ENCODE measurements around the gene BCAS1. TPM values are rescaled to one million over a fixed set of nuclear protein-coding genes. Genes with fewer than 3 reads are reported as not detected.

BCAS1 gene
- total RNA-seq, 1 donor from 2014 or later = 2.1 TPM

DNA sequence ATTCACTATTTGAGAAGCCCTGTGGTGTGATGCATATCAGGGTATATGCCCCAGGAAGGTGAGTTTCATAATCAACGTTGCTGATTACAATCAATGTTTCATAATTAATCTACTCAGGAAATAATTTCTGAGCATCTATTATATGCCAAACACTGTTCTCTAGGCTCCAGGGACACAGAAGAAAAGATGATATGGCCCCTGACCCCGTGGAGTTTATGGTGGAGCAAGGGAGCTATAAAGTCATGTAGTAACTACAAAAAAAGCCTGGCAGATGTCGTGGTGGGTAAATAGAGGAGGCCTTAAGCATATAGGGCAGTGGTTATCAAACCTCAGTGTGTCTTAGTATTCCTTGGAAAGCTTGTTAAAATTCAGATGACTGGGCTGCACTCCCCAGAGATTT lies 40.1 kb upstream of the BCAS1 start:
- Histone ChIP-seq H3K9ac (ENCODE audit: low read depth in 1 of 3, low read length in 3 of 3) (no peak overlapping the region), H3K36me3 (ENCODE audit: control insufficient read depth in 3 of 3, insufficient read depth in 3 of 3, low read length in 3 of 3) (no peaks in the 10 kb centered on the region), H3K27ac (ENCODE audit: low read depth, low read length) (no peak overlapping the region), H3K4me3 (ENCODE audit: low read length in 3 of 3) (no peak overlapping the region), H3K9me3 (ENCODE audit: control insufficient read depth in 3 of 3, low read length in 3 of 3) (no peaks in the 10 kb centered on the region), H3K27me3 (ENCODE audit: control insufficient read depth in 3 of 3, insufficient read depth in 3 of 3, low read length in 3 of 3) (peaks cover 0 to 3% (median 0%) of the 10 kb centered on the region in 3 donors), H3K4me1 (ENCODE audit: control insufficient read depth in 3 of 3, insufficient read depth in 3 of 3, low read length in 3 of 3) (no peaks in the 10 kb centered on the region)

DNA sequence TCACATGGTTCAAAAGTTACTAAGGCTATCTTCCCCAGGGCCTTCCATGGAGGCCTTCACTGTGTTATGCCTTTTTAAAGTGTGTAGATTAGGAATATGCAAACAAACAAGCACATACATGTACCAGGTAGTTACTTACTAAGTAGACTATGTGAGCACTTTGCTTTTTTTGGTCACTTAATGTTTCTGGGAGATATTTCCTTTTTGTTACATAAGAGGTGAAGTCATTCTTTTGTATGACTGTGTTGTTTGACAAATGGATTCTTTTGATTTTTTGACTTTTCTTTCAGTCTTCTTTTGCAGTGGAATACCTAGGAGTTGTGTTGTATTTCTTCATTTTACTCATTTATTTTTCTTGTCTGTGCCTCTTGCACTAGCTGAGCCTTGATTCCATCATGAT lies 39.6 kb upstream of the BCAS1 start:
- no peak overlapping the region for H3K27ac ChIP-seq (ENCODE audit: low read depth, low read length)
- no peak overlapping the region for H3K9ac ChIP-seq (ENCODE audit: low read depth in 1 of 3, low read length in 3 of 3)
- no peaks in the 10 kb centered on the region for H3K9me3 ChIP-seq (ENCODE audit: control insufficient read depth in 3 of 3, low read length in 3 of 3)
- H3K4me3 ChIP-seq (ENCODE audit: low read length in 3 of 3) = no peak overlapping the region
- H3K27me3 ChIP-seq (ENCODE audit: control insufficient read depth in 3 of 3, insufficient read depth in 3 of 3, low read length in 3 of 3) = no peaks in the 10 kb centered on the region
- H3K36me3 ChIP-seq (ENCODE audit: control insufficient read depth in 3 of 3, insufficient read depth in 3 of 3, low read length in 3 of 3) = no peaks in the 10 kb centered on the region
- H3K4me1 ChIP-seq (ENCODE audit: control insufficient read depth in 3 of 3, insufficient read depth in 3 of 3, low read length in 3 of 3) = no peaks in the 10 kb centered on the region

DNA sequence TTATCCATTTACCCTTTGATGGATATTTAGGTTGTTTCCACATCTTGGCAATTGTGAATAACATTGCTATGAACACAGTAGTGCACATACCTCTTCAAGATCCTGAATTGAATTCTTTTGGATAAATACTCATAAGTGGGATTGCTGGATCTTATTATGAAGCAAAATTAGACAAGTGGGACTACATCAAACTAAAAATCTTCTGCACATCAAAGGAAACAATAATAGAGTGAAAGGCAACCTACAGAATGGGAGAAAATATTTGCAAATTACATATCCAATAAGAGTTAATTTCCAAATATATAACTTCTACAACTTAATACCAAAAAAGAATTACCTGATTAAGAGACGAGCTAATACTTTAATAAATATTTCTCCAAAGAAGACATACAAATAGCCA lies 38.4 kb upstream of the BCAS1 start:
- Histone ChIP-seq H3K27me3 (ENCODE audit: control insufficient read depth in 3 of 3, insufficient read depth in 3 of 3, low read length in 3 of 3) (peaks cover 0 to 2% (median 0%) of the 10 kb centered on the region in 3 donors), H3K4me1 (ENCODE audit: control insufficient read depth in 3 of 3, insufficient read depth in 3 of 3, low read length in 3 of 3) (no peaks in the 10 kb centered on the region), H3K27ac (ENCODE audit: low read depth, low read length) (no peak overlapping the region), H3K4me3 (ENCODE audit: low read length in 3 of 3) (no peak overlapping the region), H3K9ac (ENCODE audit: low read depth in 1 of 3, low read length in 3 of 3) (no peak overlapping the region), H3K9me3 (ENCODE audit: control insufficient read depth in 3 of 3, low read length in 3 of 3) (no peaks in the 10 kb centered on the region), H3K36me3 (ENCODE audit: control insufficient read depth in 3 of 3, insufficient read depth in 3 of 3, low read length in 3 of 3) (no peaks in the 10 kb centered on the region)

DNA sequence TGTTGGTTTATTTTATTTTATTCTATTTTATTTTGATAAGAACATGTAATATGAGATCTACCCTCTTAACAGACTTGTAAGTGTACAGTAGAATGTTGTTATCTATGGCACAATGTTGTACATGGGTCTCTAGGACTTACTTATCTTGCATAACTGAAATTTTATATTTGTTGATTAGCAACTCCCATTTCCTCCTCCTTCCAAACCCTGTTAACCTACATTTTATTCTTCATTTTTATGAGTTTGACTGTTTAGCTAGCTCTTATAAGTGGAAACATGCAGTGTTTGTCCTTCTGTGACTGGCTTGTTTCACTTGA lies 37.9 kb upstream of the BCAS1 start:
- Histone ChIP-seq H3K4me1 (ENCODE audit: control insufficient read depth in 3 of 3, insufficient read depth in 3 of 3, low read length in 3 of 3) (no peaks in the 10 kb centered on the region), H3K27ac (ENCODE audit: low read depth, low read length) (no peak overlapping the region), H3K4me3 (ENCODE audit: low read length in 3 of 3) (no peak overlapping the region), H3K9ac (ENCODE audit: low read depth in 1 of 3, low read length in 3 of 3) (no peak overlapping the region), H3K9me3 (ENCODE audit: control insufficient read depth in 3 of 3, low read length in 3 of 3) (no peaks in the 10 kb centered on the region), H3K36me3 (ENCODE audit: control insufficient read depth in 3 of 3, insufficient read depth in 3 of 3, low read length in 3 of 3) (no peaks in the 10 kb centered on the region), H3K27me3 (ENCODE audit: control insufficient read depth in 3 of 3, insufficient read depth in 3 of 3, low read length in 3 of 3) (peaks cover 0 to 3% (median 0%) of the 10 kb centered on the region in 3 donors)

DNA sequence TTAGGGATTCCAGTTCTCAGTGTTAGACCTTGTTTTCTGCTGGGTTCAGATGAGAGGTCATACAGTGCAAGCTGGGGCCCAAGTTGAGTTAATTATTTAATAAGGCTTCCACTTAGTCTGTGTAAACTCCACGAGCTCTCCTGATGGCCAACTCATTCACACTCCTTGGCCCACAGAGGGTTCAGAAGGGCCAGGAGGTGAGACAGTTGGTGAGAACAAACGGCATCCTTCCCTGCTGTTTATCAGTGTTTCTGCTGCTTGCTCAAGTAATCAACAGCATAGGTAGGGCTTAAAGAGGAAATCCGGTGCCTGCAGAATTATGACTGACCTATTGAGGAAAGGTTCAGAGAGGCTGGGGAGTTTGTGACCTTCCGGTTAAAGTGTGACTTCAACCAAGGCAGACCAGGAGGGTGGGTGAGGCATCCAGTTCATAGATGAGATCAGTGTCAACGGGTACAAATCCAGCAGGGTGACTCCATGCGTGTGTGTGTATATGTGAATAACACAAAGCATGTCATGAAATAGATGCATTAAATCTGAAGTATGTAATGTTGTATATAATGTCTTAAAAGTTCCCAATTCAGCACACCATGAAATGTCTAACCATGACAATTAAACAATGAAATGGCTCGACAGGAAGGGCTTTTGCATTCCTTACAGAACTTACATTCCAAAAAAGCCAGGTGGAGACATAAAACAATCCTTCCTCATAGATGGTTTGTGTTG lies 37.4 kb upstream of the BCAS1 start:
- H3K4me3 ChIP-seq (ENCODE audit: low read length in 3 of 3) = no peak overlapping the region
- H3K27me3 ChIP-seq (ENCODE audit: control insufficient read depth in 3 of 3, insufficient read depth in 3 of 3, low read length in 3 of 3) = peaks cover 0 to 3% (median 0%) of the 10 kb centered on the region in 3 donors
- H3K9me3 ChIP-seq (ENCODE audit: control insufficient read depth in 3 of 3, low read length in 3 of 3) = no peaks in the 10 kb centered on the region
- H3K9ac ChIP-seq (ENCODE audit: low read depth in 1 of 3, low read length in 3 of 3) = no peak overlapping the region
- H3K36me3 ChIP-seq (ENCODE audit: control insufficient read depth in 3 of 3, insufficient read depth in 3 of 3, low read length in 3 of 3) = no peaks in the 10 kb centered on the region
- no peak overlapping the region for H3K27ac ChIP-seq (ENCODE audit: low read depth, low read length)
- H3K4me1 ChIP-seq (ENCODE audit: control insufficient read depth in 3 of 3, insufficient read depth in 3 of 3, low read length in 3 of 3) = no peaks in the 10 kb centered on the region

DNA sequence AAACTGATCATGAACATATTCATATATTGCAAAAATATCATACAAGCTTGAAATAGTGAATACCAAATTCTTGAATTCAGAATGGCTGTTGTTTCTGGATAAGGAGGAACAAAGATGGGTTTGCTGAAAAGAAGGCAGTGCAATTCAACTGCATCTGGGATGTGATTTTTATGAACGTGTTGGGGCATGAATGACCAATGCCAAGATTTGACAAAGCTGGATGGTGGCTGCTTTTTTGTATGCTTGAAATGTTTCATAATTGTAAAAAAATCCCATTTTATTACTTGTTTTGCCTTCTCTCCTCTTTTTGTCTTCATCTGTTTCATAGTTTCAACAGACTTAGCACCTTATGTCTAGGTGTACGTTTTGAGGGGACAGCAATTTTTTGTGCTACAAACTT lies 36.8 kb upstream of the BCAS1 start:
- no peak overlapping the region for H3K27ac ChIP-seq (ENCODE audit: low read depth, low read length)
- H3K4me3 ChIP-seq (ENCODE audit: low read length in 3 of 3) = no peak overlapping the region
- H3K4me1 ChIP-seq (ENCODE audit: control insufficient read depth in 3 of 3, insufficient read depth in 3 of 3, low read length in 3 of 3) = no peaks in the 10 kb centered on the region
- H3K9me3 ChIP-seq (ENCODE audit: control insufficient read depth in 3 of 3, low read length in 3 of 3) = no peaks in the 10 kb centered on the region
- no peaks in the 10 kb centered on the region for H3K36me3 ChIP-seq (ENCODE audit: control insufficient read depth in 3 of 3, insufficient read depth in 3 of 3, low read length in 3 of 3)
- peaks cover 0 to 3% (median 3%) of the 10 kb centered on the region in 3 donors for H3K27me3 ChIP-seq (ENCODE audit: control insufficient read depth in 3 of 3, insufficient read depth in 3 of 3, low read length in 3 of 3)
- no peak overlapping the region for H3K9ac ChIP-seq (ENCODE audit: low read depth in 1 of 3, low read length in 3 of 3)

DNA sequence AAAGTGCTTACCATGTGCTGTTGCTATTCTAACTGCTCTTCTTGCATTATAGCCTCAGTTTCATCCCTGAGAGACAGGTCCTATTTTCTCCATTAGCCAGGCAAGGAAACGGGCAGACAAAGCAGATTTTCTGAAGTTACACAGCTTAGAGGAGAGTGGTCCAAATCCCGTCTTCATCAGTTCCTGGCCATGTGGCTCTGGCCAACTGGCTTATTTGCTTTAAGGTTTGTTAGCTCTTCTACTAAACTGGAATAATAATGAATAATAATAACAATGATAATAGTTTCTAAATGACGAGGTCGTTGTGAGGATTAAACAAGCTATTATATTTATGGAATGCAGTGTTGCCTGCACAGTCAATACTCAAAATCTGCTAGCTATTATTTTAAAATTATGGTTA lies 35.8 kb upstream of the BCAS1 start:
- H3K9me3 ChIP-seq (ENCODE audit: control insufficient read depth in 3 of 3, low read length in 3 of 3) = no peaks in the 10 kb centered on the region
- peaks cover 0 to 3% (median 3%) of the 10 kb centered on the region in 3 donors for H3K27me3 ChIP-seq (ENCODE audit: control insufficient read depth in 3 of 3, insufficient read depth in 3 of 3, low read length in 3 of 3)
- no peak overlapping the region for H3K27ac ChIP-seq (ENCODE audit: low read depth, low read length)
- no peaks in the 10 kb centered on the region for H3K36me3 ChIP-seq (ENCODE audit: control insufficient read depth in 3 of 3, insufficient read depth in 3 of 3, low read length in 3 of 3)
- no peaks in the 10 kb centered on the region for H3K4me1 ChIP-seq (ENCODE audit: control insufficient read depth in 3 of 3, insufficient read depth in 3 of 3, low read length in 3 of 3)
- H3K9ac ChIP-seq (ENCODE audit: low read depth in 1 of 3, low read length in 3 of 3) = no peak overlapping the region
- no peak overlapping the region for H3K4me3 ChIP-seq (ENCODE audit: low read length in 3 of 3)

DNA sequence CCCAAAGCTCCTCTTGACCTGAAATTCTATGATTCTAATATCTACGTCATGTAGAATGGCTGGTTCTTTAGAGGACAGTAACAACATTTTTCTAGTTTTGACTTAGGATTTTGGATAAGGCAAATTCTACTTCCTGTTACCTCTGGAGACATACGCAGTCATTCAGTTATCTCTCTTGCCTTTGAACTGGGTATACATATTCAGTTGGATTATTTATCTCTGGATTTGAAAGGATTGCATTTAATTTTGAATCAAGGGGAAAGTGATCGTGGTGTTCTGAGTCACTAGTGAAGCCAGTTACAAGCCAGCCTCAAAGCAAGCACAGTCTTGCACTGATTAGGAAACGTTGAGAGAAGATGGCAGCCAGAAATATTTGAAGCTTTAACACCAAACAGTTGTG lies 35.3 kb upstream of the BCAS1 start:
- H3K27ac ChIP-seq (ENCODE audit: low read depth, low read length) = no peak overlapping the region
- H3K4me1 ChIP-seq (ENCODE audit: control insufficient read depth in 3 of 3, insufficient read depth in 3 of 3, low read length in 3 of 3) = no peaks in the 10 kb centered on the region
- no peak overlapping the region for H3K9ac ChIP-seq (ENCODE audit: low read depth in 1 of 3, low read length in 3 of 3)
- no peaks in the 10 kb centered on the region for H3K9me3 ChIP-seq (ENCODE audit: control insufficient read depth in 3 of 3, low read length in 3 of 3)
- H3K4me3 ChIP-seq (ENCODE audit: low read length in 3 of 3) = no peak overlapping the region
- H3K36me3 ChIP-seq (ENCODE audit: control insufficient read depth in 3 of 3, insufficient read depth in 3 of 3, low read length in 3 of 3) = no peaks in the 10 kb centered on the region
- peaks cover 0 to 3% (median 3%) of the 10 kb centered on the region in 3 donors for H3K27me3 ChIP-seq (ENCODE audit: control insufficient read depth in 3 of 3, insufficient read depth in 3 of 3, low read length in 3 of 3)

DNA sequence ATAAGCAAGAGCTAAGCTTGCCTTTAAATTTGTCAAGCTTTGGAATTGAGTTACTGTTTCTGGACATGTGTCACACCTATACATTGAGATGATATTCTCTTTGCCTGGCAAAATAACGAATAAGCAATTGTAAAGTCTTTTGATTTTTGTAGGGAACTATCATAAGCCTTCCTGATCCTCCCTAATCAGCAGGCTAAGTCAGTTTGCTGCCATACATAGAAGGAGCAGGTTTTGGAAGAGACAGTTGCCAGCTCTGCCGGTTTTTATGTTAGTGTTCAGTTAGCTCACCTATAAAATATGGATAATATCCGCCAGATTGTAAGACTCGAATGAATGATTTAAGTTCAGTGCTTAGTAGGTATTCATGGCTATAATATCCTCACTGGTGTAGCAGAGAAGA lies 34.4 kb upstream of the BCAS1 start:
- Histone ChIP-seq H3K9me3 (ENCODE audit: control insufficient read depth in 3 of 3, low read length in 3 of 3) (no peaks in the 10 kb centered on the region), H3K9ac (ENCODE audit: low read depth in 1 of 3, low read length in 3 of 3) (no peak overlapping the region), H3K36me3 (ENCODE audit: control insufficient read depth in 3 of 3, insufficient read depth in 3 of 3, low read length in 3 of 3) (no peaks in the 10 kb centered on the region), H3K4me3 (ENCODE audit: low read length in 3 of 3) (no peak overlapping the region), H3K27ac (ENCODE audit: low read depth, low read length) (no peak overlapping the region), H3K4me1 (ENCODE audit: control insufficient read depth in 3 of 3, insufficient read depth in 3 of 3, low read length in 3 of 3) (no peaks in the 10 kb centered on the region), H3K27me3 (ENCODE audit: control insufficient read depth in 3 of 3, insufficient read depth in 3 of 3, low read length in 3 of 3) (peaks cover 0 to 3% (median 3%) of the 10 kb centered on the region in 3 donors)

DNA sequence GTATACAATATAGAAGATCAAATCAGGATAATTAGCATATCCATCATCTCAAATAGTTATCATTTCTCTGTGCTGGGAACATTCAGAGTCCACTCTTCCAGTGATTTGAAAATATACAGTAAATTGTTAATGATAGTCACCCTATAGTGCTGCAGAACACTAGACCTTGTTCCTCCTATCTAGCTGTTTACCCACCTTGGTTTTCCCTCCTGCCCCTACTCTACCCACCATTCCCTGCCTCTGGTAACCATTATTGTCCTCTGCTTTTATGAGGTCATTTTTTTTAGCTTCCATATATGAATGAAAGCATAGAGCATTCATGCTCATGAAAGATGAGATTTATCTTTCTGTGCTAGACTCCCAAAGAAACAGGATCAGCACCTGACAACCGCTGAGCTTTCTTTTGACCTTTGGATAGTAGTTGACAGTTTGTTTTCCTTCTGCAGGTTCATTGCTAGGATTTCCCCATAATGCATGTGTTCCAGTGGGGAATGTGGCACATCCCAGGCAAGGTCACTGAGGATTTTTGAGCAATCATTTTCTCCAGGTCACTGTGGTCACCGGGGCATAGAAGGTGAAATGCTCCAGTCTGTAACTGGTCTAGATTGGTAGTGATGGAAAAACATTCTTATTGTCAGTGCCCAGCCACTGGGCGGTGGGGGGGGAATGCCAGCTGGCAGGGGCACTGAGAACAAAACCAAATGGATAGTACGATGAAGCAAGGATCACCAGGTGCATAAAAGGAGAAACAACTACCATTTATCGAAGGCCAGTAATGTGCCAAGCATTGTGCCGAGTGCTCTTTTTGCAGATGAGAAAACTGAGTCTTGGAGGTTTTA lies 33.6 kb upstream of the BCAS1 start:
- Histone ChIP-seq H3K27ac (ENCODE audit: low read depth, low read length) (no peak overlapping the region), H3K4me1 (ENCODE audit: control insufficient read depth in 3 of 3, insufficient read depth in 3 of 3, low read length in 3 of 3) (no peaks in the 10 kb centered on the region), H3K4me3 (ENCODE audit: low read length in 3 of 3) (no peak overlapping the region), H3K9ac (ENCODE audit: low read depth in 1 of 3, low read length in 3 of 3) (no peak overlapping the region), H3K27me3 (ENCODE audit: control insufficient read depth in 3 of 3, insufficient read depth in 3 of 3, low read length in 3 of 3) (peaks cover 0 to 10% (median 3%) of the 10 kb centered on the region in 3 donors), H3K9me3 (ENCODE audit: control insufficient read depth in 3 of 3, low read length in 3 of 3) (no peaks in the 10 kb centered on the region), H3K36me3 (ENCODE audit: control insufficient read depth in 3 of 3, insufficient read depth in 3 of 3, low read length in 3 of 3) (no peaks in the 10 kb centered on the region)
